GM19438 (cell line): ENCODE measurements around the gene PCDHGA6.
"Not testable (repeated sequence)": the region's sequence is repeated elsewhere in the genome, so short reads cannot be mapped to it uniquely, and the experiment has no call there.

ENCODE experiments used
- ATAC-seq: cut with Tn5 transposase; IDR thresholded peaks from one replicate; pipeline ENCODE4 v1.9.1; 2021; ENCODE audit warnings: low read depth; ENCODE audit not compliant: unreplicated experiment

PCDHGA6 gene

DNA sequence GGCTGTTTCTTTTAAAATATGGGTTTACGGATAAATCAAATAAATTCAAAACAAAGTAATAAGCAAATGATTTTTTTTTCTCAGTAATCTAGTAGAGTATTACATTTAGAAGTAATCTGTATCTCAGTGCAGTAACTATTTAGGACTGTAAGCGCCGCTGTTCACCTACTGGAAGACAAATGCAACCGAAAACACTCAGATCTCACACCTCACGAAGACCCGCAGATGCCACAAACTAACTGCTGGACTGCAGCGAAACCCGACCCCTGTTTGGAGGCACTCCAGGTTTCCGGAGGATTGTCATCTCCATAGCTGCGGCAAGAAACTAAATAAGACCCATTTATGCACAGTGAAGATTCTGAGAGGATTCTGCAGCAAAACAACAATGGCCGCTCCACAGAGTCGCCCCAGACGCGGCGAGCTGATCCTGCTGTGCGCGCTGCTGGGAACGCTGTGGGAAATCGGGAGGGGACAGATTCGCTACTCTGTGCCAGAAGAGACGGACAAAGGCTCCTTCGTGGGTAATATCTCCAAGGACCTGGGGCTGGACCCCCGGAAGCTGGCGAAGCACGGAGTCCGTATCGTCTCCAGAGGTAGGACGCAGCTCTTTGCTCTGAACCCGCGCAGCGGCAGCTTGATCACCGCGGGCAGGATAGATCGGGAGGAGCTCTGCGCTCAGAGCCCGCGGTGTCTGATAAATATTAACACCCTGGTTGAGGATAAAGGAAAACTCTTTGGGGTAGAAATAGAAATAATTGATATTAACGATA lies 18.9 kb downstream of the PCDHGA6 start, which contains the start of gene PCDHGA8:
PCDHGA8 (plus strand) TSS at position 205 of the 770 bp plus-strand sequence; CDS start at position 386, 181 bp downstream.
- ATAC-seq = no peak

DNA sequence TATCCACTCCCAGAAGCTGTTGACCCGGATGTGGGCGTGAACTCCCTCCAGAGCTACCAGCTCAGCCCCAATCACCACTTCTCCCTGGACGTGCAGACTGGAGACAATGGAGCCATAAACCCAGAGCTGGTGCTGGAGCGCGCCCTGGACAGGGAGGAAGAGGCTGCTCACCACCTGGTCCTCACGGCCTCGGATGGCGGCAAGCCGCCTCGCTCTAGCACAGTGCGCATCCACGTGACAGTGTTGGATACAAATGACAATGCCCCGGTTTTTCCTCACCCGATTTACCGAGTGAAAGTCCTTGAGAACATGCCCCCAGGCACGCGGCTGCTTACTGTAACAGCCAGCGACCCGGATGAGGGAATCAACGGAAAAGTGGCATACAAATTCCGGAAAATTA lies 19.6 kb downstream of the PCDHGA6 start:
- ATAC-seq = no peak

DNA sequence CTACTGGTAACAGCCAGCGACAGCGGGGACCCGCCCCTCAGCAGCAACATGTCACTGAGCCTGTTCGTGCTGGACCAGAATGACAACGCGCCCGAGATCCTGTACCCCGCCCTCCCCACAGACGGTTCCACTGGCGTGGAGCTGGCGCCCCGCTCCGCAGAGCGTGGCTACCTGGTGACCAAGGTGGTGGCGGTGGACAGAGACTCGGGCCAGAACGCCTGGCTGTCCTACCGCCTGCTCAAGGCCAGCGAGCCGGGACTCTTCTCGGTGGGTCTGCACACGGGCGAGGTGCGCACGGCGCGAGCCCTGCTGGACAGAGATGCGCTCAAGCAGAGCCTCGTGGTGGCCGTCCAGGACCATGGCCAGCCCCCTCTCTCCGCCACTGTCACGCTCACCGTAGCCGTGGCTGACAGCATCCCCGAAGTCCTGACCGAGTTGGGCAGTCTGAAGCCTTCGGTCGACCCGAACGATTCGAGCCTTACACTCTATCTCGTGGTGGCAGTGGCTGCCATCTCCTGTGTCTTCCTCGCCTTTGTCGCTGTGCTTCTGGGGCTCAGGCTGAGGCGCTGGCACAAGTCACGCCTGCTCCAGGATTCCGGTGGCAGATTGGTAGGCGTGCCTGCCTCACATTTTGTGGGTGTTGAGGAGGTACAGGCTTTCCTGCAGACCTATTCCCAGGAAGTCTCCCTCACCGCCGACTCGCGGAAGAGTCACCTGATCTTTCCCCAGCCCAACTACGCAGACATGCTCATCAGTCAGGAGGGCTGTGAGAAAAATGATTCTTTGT lies 20.9 kb downstream of the PCDHGA6 start:
- not testable (repeated sequence) for ATAC-seq

DNA sequence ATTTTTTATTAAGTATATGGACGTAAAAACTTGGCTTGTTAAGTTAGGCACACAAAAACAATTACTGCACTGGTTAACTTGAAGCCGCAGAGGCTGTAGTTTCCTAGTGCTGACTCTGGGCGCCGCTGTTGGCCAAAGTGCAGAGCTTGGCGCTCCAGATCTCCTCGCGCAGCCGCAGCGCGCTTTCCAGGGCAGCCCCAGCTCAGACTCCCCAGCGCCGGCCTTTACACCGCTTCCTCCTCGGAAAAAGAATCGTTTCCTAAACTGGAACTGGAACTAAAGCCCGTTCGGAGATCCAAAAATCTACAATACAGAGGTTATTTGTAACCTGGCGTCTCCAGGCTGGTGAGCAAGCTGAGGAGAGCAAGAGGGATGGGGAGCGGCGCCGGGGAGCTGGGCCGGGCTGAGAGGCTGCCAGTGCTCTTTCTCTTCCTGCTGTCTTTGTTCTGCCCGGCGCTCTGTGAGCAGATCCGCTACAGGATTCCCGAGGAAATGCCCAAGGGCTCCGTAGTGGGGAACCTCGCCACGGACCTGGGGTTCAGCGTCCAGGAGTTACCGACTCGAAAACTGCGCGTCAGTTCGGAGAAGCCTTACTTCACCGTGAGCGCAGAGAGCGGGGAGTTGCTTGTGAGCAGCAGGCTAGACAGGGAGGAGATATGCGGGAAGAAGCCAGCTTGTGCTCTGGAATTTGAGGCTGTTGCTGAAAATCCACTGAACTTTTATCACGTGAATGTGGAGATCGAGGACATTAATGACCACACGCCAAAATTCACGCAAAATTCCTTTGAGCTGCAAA lies 24.3 kb downstream of the PCDHGA6 start, which contains the start of gene PCDHGB5:
PCDHGB5 (plus strand) TSS at position 192 of the 796 bp plus-strand sequence; CDS start at position 373, 181 bp downstream.
- ATAC-seq = peak; percentile 97

DNA sequence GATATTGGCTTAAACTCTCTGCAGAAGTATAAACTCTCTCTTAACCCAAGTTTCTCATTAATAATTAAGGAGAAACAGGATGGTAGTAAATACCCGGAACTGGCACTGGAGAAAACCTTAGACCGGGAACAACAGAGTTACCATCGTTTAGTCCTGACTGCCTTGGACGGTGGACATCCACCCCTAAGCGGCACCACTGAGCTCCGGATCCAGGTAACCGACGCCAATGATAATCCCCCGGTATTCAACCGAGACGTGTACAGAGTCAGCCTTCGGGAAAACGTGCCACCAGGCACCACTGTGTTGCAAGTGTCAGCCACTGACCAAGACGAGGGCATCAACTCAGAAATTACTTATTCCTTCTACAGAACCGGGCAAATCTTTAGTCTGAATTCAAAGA lies 24.9 kb downstream of the PCDHGA6 start:
- ATAC-seq = no peak

DNA sequence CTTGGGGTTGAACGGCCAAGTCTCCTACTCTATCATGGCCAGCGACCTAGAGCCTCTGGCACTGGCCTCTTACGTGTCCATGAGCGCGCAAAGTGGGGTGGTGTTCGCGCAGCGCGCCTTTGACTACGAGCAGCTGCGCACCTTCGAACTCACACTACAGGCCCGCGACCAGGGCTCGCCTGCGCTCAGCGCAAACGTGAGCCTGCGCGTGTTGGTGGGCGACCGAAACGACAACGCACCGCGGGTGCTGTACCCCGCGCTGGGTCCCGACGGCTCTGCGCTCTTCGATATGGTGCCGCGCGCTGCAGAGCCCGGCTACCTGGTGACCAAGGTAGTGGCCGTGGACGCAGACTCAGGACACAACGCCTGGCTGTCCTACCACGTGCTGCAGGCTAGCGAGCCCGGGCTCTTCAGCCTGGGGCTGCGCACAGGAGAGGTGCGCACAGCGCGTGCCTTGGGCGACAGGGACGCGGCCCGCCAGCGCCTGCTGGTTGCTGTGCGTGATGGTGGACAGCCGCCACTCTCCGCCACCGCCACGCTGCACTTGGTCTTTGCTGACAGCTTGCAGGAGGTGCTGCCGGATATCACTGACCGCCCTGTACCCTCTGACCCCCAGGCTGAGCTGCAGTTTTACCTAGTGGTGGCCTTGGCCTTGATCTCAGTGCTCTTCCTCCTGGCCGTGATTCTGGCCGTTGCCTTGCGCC lies 26.0 kb downstream of the PCDHGA6 start:
- ATAC-seq = no peak

DNA sequence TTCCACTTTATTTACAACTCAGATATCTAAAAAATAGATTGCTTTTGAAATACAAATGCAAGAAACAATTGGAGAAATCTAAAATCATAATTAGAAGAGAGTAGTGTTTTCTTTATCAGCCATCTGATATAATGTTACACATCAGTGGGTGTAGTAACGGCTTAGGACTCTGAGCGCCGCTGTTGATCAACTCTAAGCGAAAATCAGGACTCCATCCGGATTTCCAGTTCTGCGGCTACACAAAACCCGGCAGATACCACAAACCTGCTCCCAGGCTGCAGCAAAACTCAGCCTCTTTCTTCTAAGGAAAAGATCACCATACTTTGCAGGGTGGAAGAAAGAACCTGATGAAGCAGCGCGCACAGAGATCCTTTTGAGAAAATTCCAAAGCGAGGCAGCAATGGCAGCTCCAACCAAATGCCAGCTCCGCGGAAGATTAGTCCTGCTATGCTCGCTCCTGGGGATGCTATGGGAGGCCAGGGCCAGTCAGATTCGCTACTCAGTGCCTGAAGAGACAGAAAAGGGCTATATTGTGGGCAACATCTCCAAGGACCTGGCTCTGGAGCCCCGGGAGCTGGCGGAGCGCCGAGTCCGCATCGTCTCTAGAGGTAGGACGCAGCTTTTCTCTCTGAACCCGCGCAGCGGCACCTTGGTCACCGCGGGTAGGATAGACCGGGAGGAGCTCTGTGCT lies 29.0 kb downstream of the PCDHGA6 start, which contains the start of gene PCDHGA9:
PCDHGA9 (plus strand) TSS at position 226 of the 691 bp plus-strand sequence; CDS start at position 401, 175 bp downstream.
- no peak for ATAC-seq

DNA sequence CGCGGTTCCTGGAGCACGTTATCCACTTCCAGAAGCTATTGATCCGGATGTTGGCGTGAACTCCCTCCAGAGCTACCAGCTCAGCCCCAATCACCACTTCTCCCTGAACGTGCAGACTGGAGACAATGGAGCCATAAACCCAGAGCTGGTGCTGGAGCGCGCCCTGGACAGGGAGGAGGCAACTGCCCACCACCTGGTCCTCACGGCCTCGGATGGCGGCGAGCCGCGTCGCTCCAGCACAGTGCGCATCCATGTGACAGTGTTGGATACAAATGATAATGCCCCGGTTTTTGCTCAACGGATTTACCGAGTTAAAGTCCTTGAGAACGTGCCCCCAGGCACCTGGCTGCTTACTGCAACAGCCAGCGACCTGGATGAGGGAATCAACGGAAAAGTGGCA lies 29.7 kb downstream of the PCDHGA6 start:
- ATAC-seq = no peak

DNA sequence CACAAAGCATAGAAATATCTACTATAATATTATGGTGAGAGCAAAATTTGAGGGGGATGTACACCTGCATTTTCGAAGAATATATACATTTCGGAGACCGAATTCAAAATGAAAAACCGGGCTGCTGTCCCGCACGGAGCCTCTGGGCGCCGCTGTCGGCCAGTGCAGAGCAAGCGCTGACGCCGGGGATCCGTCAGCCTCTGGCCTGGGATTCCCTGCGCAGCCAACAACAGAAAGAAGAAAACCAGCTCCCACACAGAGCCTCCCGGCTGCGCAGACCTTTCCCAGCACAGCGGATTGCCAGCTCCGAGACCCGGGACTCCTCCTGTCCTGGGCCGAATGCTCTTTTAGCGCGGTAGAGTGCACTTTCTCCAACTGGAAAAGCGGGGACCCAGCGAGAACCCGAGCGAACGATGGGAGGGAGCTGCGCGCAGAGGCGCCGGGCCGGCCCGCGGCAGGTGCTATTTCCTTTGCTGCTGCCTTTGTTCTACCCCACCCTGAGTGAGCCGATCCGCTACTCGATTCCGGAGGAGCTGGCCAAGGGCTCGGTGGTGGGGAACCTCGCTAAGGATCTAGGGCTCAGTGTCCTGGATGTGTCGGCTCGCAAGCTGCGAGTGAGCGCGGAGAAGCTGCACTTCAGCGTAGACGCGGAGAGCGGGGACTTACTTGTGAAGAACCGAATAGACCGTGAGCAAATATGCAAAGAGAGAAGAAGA lies 34.3 kb downstream of the PCDHGA6 start, which contains the start of gene PCDHGB6:
PCDHGB6 (plus strand) TSS at position 232 of the 716 bp plus-strand sequence; CDS start at position 414, 182 bp downstream.
- ATAC-seq = peak; percentile 76

DNA sequence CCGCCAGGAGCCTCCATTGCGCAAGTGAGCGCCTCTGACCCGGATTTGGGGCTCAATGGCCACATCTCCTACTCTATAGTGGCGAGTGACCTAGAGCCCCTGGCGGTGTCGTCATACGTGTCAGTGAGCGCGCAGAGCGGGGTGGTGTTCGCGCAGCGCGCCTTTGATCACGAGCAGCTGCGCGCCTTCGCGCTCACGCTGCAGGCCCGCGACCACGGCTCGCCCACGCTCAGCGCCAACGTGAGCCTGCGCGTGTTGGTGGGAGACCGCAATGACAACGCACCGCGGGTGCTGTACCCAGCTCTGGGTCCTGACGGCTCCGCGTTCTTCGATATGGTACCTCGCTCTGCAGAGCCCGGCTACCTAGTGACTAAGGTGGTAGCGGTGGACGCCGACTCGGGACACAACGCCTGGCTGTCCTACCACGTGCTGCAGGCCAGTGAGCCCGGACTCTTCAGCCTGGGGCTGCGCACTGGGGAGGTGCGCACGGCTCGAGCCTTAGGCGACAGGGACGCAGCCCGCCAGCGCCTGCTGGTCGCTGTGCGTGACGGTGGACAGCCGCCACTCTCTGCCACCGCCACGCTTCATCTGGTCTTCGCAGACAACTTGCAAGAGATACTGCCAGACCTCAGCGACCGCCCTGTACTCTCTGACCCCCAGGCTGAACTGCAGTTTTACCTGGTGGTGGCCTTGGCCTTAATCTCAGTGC lies 36.1 kb downstream of the PCDHGA6 start:
- no peak for ATAC-seq

DNA sequence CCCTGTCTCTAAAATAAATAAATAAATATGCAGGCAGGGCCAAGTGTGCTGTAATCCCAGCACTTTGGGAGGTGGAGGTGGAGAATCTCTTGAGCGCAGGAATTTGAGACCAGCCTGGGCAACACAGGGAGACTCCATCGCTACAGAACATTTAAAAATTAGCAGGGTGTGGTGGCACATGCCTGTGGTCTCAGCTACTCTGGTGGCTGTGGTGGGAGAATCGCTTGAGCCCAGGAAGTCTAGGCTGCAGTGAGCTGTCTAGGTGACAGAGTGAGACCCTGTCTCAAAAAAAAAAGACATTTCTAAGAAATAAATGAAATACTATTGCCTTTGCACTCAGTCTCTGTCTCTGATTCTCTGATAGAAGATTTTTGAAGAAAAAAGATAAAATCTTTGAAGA lies 37.9 kb downstream of the PCDHGA6 start:
- ATAC-seq = no peak

DNA sequence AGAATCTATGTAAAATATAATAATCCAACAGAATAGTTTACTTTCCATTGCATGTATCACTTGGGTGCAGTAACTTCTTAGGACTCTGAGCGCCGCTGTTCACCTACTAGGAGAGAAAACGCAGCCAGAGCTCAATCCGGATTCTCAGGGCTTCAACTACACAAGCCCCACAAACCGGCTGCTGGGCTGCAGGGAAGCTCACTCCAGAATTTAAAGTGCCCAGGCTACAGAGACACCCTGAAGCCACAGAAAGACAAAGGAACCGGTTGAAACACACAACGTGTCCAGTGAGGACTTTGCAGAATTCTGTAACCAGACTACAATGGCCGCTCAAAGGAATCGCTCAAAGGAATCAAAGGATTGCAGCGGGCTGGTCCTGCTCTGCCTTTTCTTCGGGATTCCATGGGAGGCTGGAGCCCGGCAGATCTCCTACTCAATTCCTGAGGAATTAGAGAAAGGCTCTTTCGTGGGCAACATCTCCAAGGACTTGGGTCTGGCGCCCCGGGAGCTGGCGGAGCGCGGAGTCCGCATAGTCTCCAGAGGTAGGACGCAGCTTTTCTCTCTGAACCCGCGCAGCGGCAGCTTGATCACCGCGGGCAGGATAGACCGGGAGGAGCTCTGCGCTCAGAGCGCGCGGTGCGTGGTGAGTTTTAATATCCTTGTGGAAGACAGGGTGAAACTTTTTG lies 39.3 kb downstream of the PCDHGA6 start, which contains the start of gene PCDHGA10:
PCDHGA10 (plus strand) TSS at position 134 of the 686 bp plus-strand sequence; CDS start at position 323, 189 bp downstream.
- ATAC-seq = peak; percentile 76

DNA sequence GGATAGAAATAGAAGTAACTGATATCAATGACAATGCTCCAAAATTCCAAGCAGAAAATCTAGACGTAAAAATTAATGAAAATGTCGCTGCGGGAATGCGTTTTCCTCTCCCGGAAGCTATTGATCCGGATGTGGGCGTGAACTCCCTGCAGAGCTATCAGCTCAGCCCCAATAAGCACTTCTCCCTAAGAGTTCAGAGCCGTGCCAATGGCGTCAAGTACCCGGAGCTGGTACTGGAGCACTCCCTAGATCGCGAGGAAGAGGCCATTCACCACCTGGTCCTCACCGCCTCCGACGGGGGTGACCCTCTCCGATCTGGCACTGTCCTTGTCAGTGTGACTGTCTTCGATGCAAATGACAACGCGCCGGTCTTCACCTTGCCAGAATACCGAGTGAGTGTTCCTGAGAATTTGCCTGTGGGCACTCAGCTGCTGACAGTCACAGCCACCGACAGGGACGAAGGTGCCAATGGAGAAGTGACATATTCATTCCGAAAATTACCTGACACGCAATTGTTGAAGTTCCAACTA lies 39.9 kb downstream of the PCDHGA6 start:
- peak; percentile 39 for ATAC-seq

DNA sequence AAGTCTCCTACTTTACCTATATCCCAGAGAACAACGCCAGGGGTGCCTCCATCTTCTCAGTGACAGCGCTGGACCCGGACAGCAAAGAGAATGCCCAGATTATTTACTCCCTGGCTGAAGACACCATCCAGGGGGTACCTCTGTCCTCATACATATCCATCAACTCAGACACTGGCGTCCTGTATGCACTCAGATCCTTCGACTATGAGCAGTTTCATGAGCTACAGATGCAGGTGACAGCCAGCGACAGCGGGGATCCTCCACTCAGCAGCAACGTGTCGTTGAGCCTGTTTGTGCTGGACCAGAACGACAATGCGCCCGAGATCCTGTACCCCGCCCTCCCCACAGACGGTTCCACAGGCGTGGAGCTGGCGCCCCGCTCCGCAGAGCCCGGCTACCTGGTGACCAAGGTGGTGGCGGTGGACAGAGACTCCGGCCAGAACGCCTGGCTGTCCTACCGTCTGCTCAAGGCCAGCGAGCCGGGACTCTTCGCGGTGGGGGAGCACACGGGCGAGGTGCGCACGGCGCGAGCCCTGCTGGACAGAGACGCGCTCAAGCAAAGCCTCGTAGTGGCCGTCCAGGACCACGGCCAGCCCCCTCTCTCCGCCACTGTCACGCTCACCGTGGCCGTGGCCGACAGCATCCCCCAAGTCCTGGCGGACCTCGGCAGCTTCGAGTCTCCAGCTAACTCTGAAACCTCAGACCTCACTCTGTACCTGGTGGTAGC lies 41.0 kb downstream of the PCDHGA6 start:
- not testable (repeated sequence) for ATAC-seq

DNA sequence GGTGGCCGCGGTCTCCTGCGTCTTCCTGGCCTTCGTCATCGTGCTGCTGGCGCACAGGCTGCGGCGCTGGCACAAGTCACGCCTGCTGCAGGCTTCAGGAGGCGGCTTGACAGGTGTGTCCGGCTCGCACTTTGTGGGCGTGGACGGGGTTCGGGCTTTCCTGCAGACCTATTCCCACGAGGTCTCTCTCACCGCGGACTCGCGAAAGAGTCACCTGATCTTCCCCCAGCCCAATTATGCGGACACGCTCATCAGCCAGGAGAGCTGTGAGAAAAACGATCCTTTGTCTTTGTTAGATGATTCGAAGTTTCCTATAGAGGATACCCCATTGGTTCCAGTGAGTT lies 41.6 kb downstream of the PCDHGA6 start:
- ATAC-seq = not testable (repeated sequence)

DNA sequence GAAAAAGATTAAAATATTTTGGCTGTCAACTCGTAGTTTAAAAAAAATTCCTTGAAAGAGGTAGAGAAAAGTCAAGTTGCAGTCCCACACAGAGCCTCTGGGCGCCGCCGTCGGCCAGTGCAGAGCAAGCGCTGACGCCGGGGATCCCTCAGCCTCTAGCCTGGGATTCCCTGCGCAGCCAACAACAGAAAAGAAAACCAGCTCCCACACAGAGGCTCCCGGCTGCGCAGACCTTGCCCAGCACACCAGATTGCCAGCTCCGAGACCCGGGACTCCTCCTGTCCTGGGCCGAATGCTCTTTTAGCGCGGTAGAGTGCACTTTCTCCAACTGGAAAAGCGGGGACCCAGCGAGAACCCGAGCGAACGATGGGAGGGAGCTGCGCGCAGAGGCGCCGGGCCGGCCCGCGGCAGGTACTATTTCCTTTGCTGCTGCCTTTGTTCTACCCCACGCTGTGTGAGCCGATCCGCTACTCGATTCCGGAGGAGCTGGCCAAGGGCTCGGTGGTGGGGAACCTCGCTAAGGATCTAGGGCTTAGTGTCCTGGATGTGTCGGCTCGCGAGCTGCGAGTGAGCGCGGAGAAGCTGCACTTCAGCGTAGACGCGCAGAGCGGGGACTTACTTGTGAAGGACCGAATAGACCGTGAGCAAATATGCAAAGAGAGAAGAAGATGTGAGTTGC lies 43.9 kb downstream of the PCDHGA6 start, which contains the start of gene PCDHGB7:
PCDHGB7 (plus strand) TSS at position 184 of the 679 bp plus-strand sequence; CDS start at position 367, 183 bp downstream.
- ATAC-seq = not testable (repeated sequence)
